CD14-positive monocyte (primary cell): Measurements from ENCODE around the gene HOXA5. TPM values are rescaled to one million over a fixed set of nuclear protein-coding genes. Genes with fewer than 3 reads are reported as not detected.

ENCODE experiments used
- DNase-seq, 3 donors: peaks; one replicate each; pipeline ENCODE4 v3.0.0-alpha.2; 2011 to 2022
- H2AFZ ChIP-seq: 2 replicates; pipeline ENCODE4 v1.6.0; 2012; ENCODE audit warnings: mild to moderate bottlenecking, low read depth, low read length, inconsistent platforms; ENCODE audit not compliant: insufficient read depth, poor library complexity, severe bottlenecking
- H3K27ac ChIP-seq, 2 donors: 1 replicate in 1 of 2; 2 replicates in 1 of 2; pipeline ENCODE4 v1.5.1; 2012 to 2013; ENCODE audit warnings: low read length in 2 of 2, control low read depth in 1 of 2, inconsistent platforms in 1 of 2, low read depth in 1 of 2, mild to moderate bottlenecking in 1 of 2
- H3K27me3 ChIP-seq, 2 donors: one replicate each; pipeline versions ENCODE4 v1.6.0 to v1.6.1; 2011 to 2013; ENCODE audit warnings: low read length in 2 of 2; ENCODE audit not compliant: control insufficient read depth in 2 of 2, insufficient read depth in 2 of 2
- H3K36me3 ChIP-seq, 2 donors: replicated peaks in 1 of 2; 1 replicate in 1 of 2; 2 replicates in 1 of 2; pipeline versions ENCODE4 v1.5.1 to v1.6.1; 2012 to 2013; ENCODE audit warnings: low read length in 2 of 2, control low read depth in 1 of 2, inconsistent platforms in 1 of 2, mild to moderate bottlenecking in 1 of 2; ENCODE audit not compliant: insufficient read depth in 2 of 2, control insufficient read depth in 1 of 2
- H3K4me1 ChIP-seq, 2 donors: 1 replicate in 1 of 2; 2 replicates in 1 of 2; pipeline versions ENCODE4 v1.5.1 to v1.6.1; 2012 to 2013; ENCODE audit warnings: low read length in 2 of 2, control low read depth in 1 of 2, inconsistent platforms in 1 of 2, mild to moderate bottlenecking in 1 of 2, moderate library complexity in 1 of 2; ENCODE audit not compliant: insufficient read depth in 2 of 2, control insufficient read depth in 1 of 2
- H3K4me2 ChIP-seq: replicated peaks from 2 replicates; pipeline ENCODE3; 2012; ENCODE audit warnings: low read length, moderate library complexity, mild to moderate bottlenecking; ENCODE audit not compliant: poor library complexity, severe bottlenecking; ENCODE audit errors: extremely low read depth
- H3K4me3 ChIP-seq, 3 experiments: fragments of 200-600 bp in 1 of 3; sonication (generic) in 1 of 3; replicated peaks in 1 of 3; 1 replicate in 2 of 3; 2 replicates in 1 of 3; pipeline ENCODE4 v1.5.1; 2011 to 2013; ENCODE audit warnings: low read length in 3 of 3, mild to moderate bottlenecking in 3 of 3, control low read depth in 2 of 3, low read depth in 2 of 3, inconsistent platforms in 1 of 3, moderate library complexity in 1 of 3
- H3K79me2 ChIP-seq: 2 replicates; pipeline ENCODE4 v1.6.0; 2012; ENCODE audit warnings: mild to moderate bottlenecking, control low read depth, inconsistent platforms, low read length, moderate library complexity; ENCODE audit not compliant: insufficient read depth
- H3K9ac ChIP-seq: 2 replicates; pipeline ENCODE4 v1.6.0; 2017; ENCODE audit warnings: low read length, mild to moderate bottlenecking; ENCODE audit not compliant: insufficient read depth, poor library complexity, severe bottlenecking
- H3K9me3 ChIP-seq, 2 donors: replicated peaks in 1 of 2; 1 replicate in 1 of 2; 2 replicates in 1 of 2; pipeline versions ENCODE4 v1.5.1 to v1.6.1; 2012 to 2013; ENCODE audit warnings: low read length in 2 of 2, control low read depth in 1 of 2; ENCODE audit not compliant: control insufficient read depth in 1 of 2, insufficient read depth in 1 of 2
- H4K20me1 ChIP-seq: 2 replicates; pipeline ENCODE4 v1.6.0; 2012; ENCODE audit warnings: mild to moderate bottlenecking, low read length, control low read depth, moderate library complexity; ENCODE audit not compliant: insufficient read depth
- H3K27ac Mint-ChIP-seq, 7 donors: one replicate each; pipeline ENCODE4 v1.8.0; 2020; ENCODE audit warnings: mild to moderate bottlenecking in 7 of 7, mixed read lengths in 7 of 7, moderate library complexity in 6 of 7, inconsistent platforms in 2 of 7
- H3K27me3 Mint-ChIP-seq, 3 donors: one replicate each; pipeline ENCODE4 v1.8.0; 2021 to 2022; ENCODE audit warnings: low read depth in 3 of 3, mild to moderate bottlenecking in 3 of 3, mixed read lengths in 3 of 3, moderate library complexity in 3 of 3, inconsistent platforms in 1 of 3
- H3K36me3 Mint-ChIP-seq, 2 donors: one replicate each; pipeline ENCODE4 v1.8.0; 2020; ENCODE audit warnings: mixed read lengths in 2 of 2, inconsistent platforms in 1 of 2, mild to moderate bottlenecking in 1 of 2
- H3K4me1 Mint-ChIP-seq: one replicate; pipeline ENCODE4 v1.8.0; 2020; ENCODE audit warnings: mild to moderate bottlenecking, mixed read lengths
- H3K4me3 Mint-ChIP-seq, 2 donors: one replicate each; pipeline ENCODE4 v1.8.0; 2020; ENCODE audit warnings: mild to moderate bottlenecking in 2 of 2, mixed read lengths in 2 of 2, moderate library complexity in 1 of 2
- H3K9me3 Mint-ChIP-seq, 7 donors: one replicate each; pipeline ENCODE4 v1.8.0; 2020 to 2022; ENCODE audit warnings: mixed read lengths in 7 of 7, mild to moderate bottlenecking in 6 of 7, moderate library complexity in 6 of 7, inconsistent platforms in 2 of 7
- CTCF ChIP-seq: fragments of 200-600 bp; IDR thresholded peaks from one replicate; pipeline ENCODE4 v1.8.0; 2022; ENCODE audit warnings: antibody characterized with exemption, mild to moderate bottlenecking
- WGBS: methylation state at CpG from one replicate; pipeline ENCODE4 v1.1.5; 2013; ENCODE audit warnings: missing lambda C conversion rate; ENCODE audit not compliant: insufficient coverage; 5-methylcytosine and 5-hydroxymethylcytosine counted together
- intact Hi-C, 2 donors: fragments of 100-400 bp; cut with micrococcal nuclease; formaldehyde crosslinking; loops; one replicate each; pipeline versions ENCODE4 v1.15.0 to v1.15.1; 2023
- polyA plus RNA-seq, 3 donors: library from polyadenylated mRNA; depleted of rRNA in 1 of 3; unstranded in 2 of 3; stranded (reverse) in 1 of 3; fragments of 300-500 nt in 2 of 3; fragments of >200 nt in 1 of 3; fragmentation: Illumina TruSeq in 2 of 3; gene quantifications; 1 replicate in 2 of 3; 2 replicates in 1 of 3; pipeline ENCODE4 v1.2.3, GENCODE V29; 2012 to 2021

HOXA5 gene
- polyA plus RNA-seq, 3 donors: 0.85 to 3.0 (median 1.8) TPM

- intact Hi-C loops: loop anchor here (5.0 kb wide), 1 partner anchor 37 kb away; the partner anchor contains the start of gene HOXA3 (in 2 of the 2)
- peaks cover 20 to 36% of the 10 kb centered on the region in 2 donors for H3K36me3 Mint-ChIP-seq
- no peak for TF ChIP-seq CTCF
- peaks cover 72% of the 10 kb centered on the region for H3K4me1 Mint-ChIP-seq
- peaks cover 17 to 66% of the 10 kb centered on the region in 2 donors for H3K9me3 ChIP-seq
- no peaks in the 10 kb centered on the region for H4K20me1 ChIP-seq
- peak overlapping the region; percentile 46 for H2AFZ ChIP-seq
- no peaks in the 10 kb centered on the region for H3K36me3 ChIP-seq
- no peaks in the 10 kb centered on the region for H3K79me2 ChIP-seq
- peaks cover 57 to 59% of the 10 kb centered on the region in 2 donors for H3K4me1 ChIP-seq
- peaks cover 96 to 99% (median 98%) of the 10 kb centered on the region in 3 donors for H3K27me3 Mint-ChIP-seq
- H3K4me3 ChIP-seq: peak overlapping the region in 1 of 3 experiments; percentile 67
- no peak for DNase-seq
- no peak overlapping the region for H3K27ac Mint-ChIP-seq
- no peak overlapping the region for H3K27ac ChIP-seq
- WGBS: 17% methylated on average over 19 of the region's 22 CpGs
- peak overlapping the region; percentile 83 to 92 for H3K4me3 Mint-ChIP-seq
- H3K9me3 Mint-ChIP-seq: peaks cover 3 to 70% (median 41%) of the 10 kb centered on the region in 7 donors
- no peak overlapping the region for H3K9ac ChIP-seq
- peak overlapping the region; percentile 68 for H3K4me2 ChIP-seq
- H3K27me3 ChIP-seq: peaks cover 95 to 98% of the 10 kb centered on the region in 2 donors
Measured at GRCh38 chr7:27189295-27189996, 46.0 kb upstream of the HOXA5 start.

- peak overlapping the region; percentile 68 for H3K4me2 ChIP-seq
- no peaks in the 10 kb centered on the region for H4K20me1 ChIP-seq
- Mint-ChIP-seq H3K27ac (no peak overlapping the region), H3K9me3 (peaks cover 3 to 64% (median 44%) of the 10 kb centered on the region in 7 donors), H3K4me1 (peaks cover 75% of the 10 kb centered on the region), H3K4me3 (peak overlapping the region; percentile 83 to 92), H3K36me3 (peaks cover 18 to 34% of the 10 kb centered on the region in 2 donors), H3K27me3 (peaks cover 96 to 99% (median 98%) of the 10 kb centered on the region in 3 donors)
- H3K9me3 ChIP-seq: peaks cover 17 to 67% of the 10 kb centered on the region in 2 donors
- intact Hi-C loops: loop anchor here (5.0 kb wide), 1 partner anchor 36 kb away; the partner anchor contains the start of gene HOXA3 (in 2 of the 2)
- TF ChIP-seq CTCF: no peak
- no peaks in the 10 kb centered on the region for H3K36me3 ChIP-seq
- no peak overlapping the region for H3K9ac ChIP-seq
- peak overlapping the region in 2 of 3 experiments; percentile 42 to 67 for H3K4me3 ChIP-seq
- H3K4me1 ChIP-seq: peaks cover 63 to 65% of the 10 kb centered on the region in 2 donors
- peaks cover 94 to 96% of the 10 kb centered on the region in 2 donors for H3K27me3 ChIP-seq
- 4% methylated on average over 42 of the region's 49 CpGs for WGBS
- H2AFZ ChIP-seq: peak overlapping the region; percentile 46
- peak in 2 of 3 donors; percentile 42 to 45 for DNase-seq
- no peak overlapping the region for H3K27ac ChIP-seq
- no peaks in the 10 kb centered on the region for H3K79me2 ChIP-seq
Measured at GRCh38 chr7:27188386-27189294, 45.2 kb upstream of the HOXA5 start.
